Gastroesophageal sphincter (tissue), 4 donors: ENCODE results near the gene NUP188. TPM values are rescaled to one million over a fixed set of nuclear protein-coding genes. Genes with fewer than 3 reads are reported as not detected.

Experiments used
- ATAC-seq: fragments of 150-250 bp; one replicate; pipeline ENCODE4 v1.9.1; 2016; ENCODE audit warnings: mild to moderate bottlenecking, moderate library complexity
- H3K27ac ChIP-seq, 4 donors: fragments of 200-600 bp; sonication (generic) in 3 of 4; 1 replicate in 3 of 4; 2 replicates in 1 of 4; pipeline ENCODE4 v1.5.1; 2016 to 2019
- H3K27me3 ChIP-seq: fragments of 200-600 bp; sonication (generic); one replicate; pipeline ENCODE4 v1.5.1; 2019
- H3K36me3 ChIP-seq, 2 donors: fragments of 200-600 bp; sonication (generic); one replicate each; pipeline ENCODE4 v1.5.1; 2019; ENCODE audit warnings: control low read depth in 1 of 2
- H3K4me1 ChIP-seq, 3 donors: fragments of 200-600 bp; sonication (generic); 1 replicate in 2 of 3; 2 replicates in 1 of 3; pipeline ENCODE4 v1.5.1; 2016 to 2019; ENCODE audit warnings: control low read depth in 2 of 3
- H3K4me3 ChIP-seq, 2 donors: fragments of 200-600 bp; sonication (generic); one replicate each; pipeline ENCODE4 v1.5.1; 2019; ENCODE audit warnings: mild to moderate bottlenecking in 1 of 2, moderate library complexity in 1 of 2
- H3K9me3 ChIP-seq, 3 donors: fragments of 200-600 bp; sonication (generic); one replicate each; pipeline ENCODE4 v1.5.1; 2017 to 2019; ENCODE audit warnings: control low read depth in 2 of 3
- EP300 ChIP-seq: sonication (generic); formaldehyde crosslinking; IDR thresholded peaks from one replicate; pipeline ENCODE4 v1.6.1; 2017; ENCODE audit warnings: antibody characterized with exemption, mild to moderate bottlenecking
- POLR2A ChIP-seq, 2 donors: fragments of 450-650 bp; IDR thresholded peaks; one replicate each; pipeline ENCODE4 v1.6.1; 2017; ENCODE audit warnings: antibody characterized with exemption in 2 of 2, mild to moderate bottlenecking in 2 of 2, moderate library complexity in 1 of 2
- POLR2AphosphoS5 ChIP-seq: sonication (generic); formaldehyde crosslinking; IDR thresholded peaks from one replicate; pipeline ENCODE4 v1.6.1; 2017; ENCODE audit warnings: antibody characterized with exemption
- WGBS, 2 donors: methylation state at CpG; one replicate each; pipeline ENCODE4 v1.1.5; 2018; ENCODE audit warnings: low coverage in 1 of 2; 5-methylcytosine and 5-hydroxymethylcytosine counted together
- total RNA-seq, 4 donors: library from RNA; depleted of rRNA; stranded (reverse); fragments of >200 nt; gene quantifications; one replicate each; pipeline ENCODE4 v1.1.0, GENCODE V29; 2016
- TF ChIP-seq, protein P1 (sequence below), 4 experiments: fragments of 200-600 bp in 2 of 4; fragments of 450-650 bp in 2 of 4; sonication (generic) in 1 of 4; IDR thresholded peaks; one replicate each; pipeline ENCODE4 v1.5.1; 2017 to 2019; ENCODE audit warnings: antibody characterized with exemption in 4 of 4, mild to moderate bottlenecking in 2 of 4, moderate library complexity in 2 of 4

The NUP188 gene
- total RNA-seq, 4 donors from 2014 or later = 18.6 to 32.7 (median 29.1) TPM

DNA sequence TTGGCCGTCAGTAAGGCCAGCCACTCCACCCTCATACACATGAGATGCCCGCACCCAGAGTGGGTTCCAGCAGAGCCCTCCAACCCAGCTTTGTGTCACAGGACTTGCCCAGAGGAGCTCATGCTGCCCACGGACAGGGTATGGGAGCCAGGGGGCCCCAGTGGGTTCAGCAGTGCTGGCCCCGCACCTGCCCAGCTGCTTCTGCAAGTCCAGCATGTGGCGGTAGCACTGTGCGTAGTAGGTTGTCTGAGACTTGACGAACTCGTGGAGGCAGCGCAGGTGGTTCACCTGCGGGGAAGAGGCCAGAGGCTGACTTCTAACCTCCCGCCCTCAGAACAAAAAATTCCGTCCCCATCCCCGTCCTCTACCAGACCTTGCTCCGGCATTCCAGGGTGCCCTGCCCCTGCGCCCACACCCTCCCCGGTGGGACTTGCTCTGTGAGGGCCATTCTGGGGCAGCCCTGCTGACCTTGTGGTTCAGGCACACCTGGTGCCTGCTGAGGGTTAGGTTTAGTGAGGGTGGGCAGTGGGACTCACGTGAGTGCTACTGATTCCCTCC, 62.2 kb downstream of the NUP188 start:
- Histone ChIP-seq H3K36me3 (peaks cover 0 to 94% of the 10 kb centered on the region in 2 donors), H3K4me3 (no peak overlapping the region), H3K4me1 (peaks cover 0 to 21% (median 7%) of the 10 kb centered on the region in 3 donors), H3K9me3 (no peaks in the 10 kb centered on the region), H3K27me3 (no peaks in the 10 kb centered on the region), H3K27ac (no peak overlapping the region)
- TF ChIP-seq POLR2AphosphoS5 (no peak), EP300 (no peak), POLR2A (IDR thresholded peaks at IDR 0.05) (no peak)
- TF ChIP-seq, protein P1, sequence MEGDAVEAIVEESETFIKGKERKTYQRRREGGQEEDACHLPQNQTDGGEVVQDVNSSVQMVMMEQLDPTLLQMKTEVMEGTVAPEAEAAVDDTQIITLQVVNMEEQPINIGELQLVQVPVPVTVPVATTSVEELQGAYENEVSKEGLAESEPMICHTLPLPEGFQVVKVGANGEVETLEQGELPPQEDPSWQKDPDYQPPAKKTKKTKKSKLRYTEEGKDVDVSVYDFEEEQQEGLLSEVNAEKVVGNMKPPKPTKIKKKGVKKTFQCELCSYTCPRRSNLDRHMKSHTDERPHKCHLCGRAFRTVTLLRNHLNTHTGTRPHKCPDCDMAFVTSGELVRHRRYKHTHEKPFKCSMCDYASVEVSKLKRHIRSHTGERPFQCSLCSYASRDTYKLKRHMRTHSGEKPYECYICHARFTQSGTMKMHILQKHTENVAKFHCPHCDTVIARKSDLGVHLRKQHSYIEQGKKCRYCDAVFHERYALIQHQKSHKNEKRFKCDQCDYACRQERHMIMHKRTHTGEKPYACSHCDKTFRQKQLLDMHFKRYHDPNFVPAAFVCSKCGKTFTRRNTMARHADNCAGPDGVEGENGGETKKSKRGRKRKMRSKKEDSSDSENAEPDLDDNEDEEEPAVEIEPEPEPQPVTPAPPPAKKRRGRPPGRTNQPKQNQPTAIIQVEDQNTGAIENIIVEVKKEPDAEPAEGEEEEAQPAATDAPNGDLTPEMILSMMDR (IDR thresholded peaks at IDR 0.05) = no peak
- ATAC-seq = no peak
- WGBS, 2 donors = 92 to 97% methylated on average over 6 to 7 of the region's 17 CpGs

DNA sequence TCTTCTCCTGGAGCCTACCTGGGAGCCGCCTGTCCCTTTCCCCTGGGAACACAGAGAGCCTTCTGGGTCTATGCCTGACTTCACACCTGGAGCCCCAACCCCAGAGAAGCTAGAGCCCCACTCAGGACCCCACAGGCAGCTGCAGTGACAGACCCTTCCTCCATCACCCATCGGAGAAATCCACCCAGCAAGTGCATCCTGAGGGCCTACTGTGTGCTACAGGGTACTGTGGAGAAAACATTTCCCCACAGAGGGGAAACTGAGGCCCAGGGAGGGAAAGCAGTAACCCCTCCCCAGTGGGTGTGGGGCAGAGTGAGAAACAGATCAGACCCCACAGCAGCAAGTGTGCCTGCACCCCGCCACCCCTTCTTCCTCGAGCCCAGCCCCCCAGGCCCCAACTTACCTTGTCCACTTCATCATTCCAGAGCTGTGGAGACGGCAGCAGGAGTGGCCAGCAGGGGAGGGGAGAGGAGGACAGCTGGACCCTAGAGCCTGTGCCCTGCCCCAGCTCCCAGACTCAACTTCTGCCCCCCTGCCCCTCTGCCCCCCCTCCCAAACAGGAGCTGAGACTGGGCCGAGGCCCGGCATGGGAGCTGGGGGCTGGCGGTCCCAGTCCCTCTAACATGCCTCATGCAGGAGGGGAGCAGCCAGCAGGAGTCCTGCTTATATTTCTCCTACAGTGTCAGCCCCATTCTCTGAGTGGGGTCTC, 62.9 kb downstream of the NUP188 start:
- Histone ChIP-seq H3K36me3 (peaks cover 0 to 94% of the 10 kb centered on the region in 2 donors), H3K27me3 (no peaks in the 10 kb centered on the region), H3K4me1 (peaks cover 0 to 21% (median 7%) of the 10 kb centered on the region in 3 donors), H3K4me3 (no peak overlapping the region), H3K9me3 (no peaks in the 10 kb centered on the region), H3K27ac (no peak overlapping the region)
- no peak for TF ChIP-seq EP300
- TF ChIP-seq POLR2A (IDR thresholded peaks at IDR 0.05) = no peak
- no peak for TF ChIP-seq POLR2AphosphoS5
- TF ChIP-seq, protein P1 (IDR thresholded peaks at IDR 0.05) = no peak
- ATAC-seq = no peak
- WGBS, 2 donors = no CpG with 5 or more reads among the region's 8 CpGs

DNA sequence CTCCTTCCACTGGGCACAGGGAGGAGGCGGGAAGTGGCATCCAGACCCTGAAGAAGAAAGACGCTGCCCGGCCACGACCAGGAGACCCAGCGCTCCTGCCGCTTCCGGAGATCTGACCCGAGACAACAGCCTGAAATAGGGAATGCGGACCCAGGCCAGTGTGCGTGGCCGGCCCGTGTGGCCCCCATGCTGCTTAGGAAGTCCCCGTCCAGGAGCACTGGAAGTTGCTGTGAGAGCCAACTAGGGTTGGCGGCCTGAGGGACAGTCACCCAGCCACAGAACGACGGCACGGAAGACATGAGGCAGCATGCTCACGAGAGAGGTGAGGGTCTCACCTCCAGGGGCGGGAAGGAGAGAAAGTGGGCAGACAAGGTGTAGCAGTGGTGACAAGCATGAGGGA, 63.7 kb downstream of the NUP188 start:
- Histone ChIP-seq H3K27ac (no peak overlapping the region), H3K4me3 (no peak overlapping the region), H3K27me3 (no peaks in the 10 kb centered on the region), H3K4me1 (peaks cover 0 to 21% (median 7%) of the 10 kb centered on the region in 3 donors), H3K9me3 (no peaks in the 10 kb centered on the region), H3K36me3 (peaks cover 0 to 92% of the 10 kb centered on the region in 2 donors)
- no peak for ATAC-seq
- TF ChIP-seq POLR2A (IDR thresholded peaks at IDR 0.05) (no peak), POLR2AphosphoS5 (no peak), EP300 (no peak)
- TF ChIP-seq, protein P1 (IDR thresholded peaks at IDR 0.05) = no peak
- no CpG with 5 or more reads among the region's 19 CpGs for WGBS, 2 donors

DNA sequence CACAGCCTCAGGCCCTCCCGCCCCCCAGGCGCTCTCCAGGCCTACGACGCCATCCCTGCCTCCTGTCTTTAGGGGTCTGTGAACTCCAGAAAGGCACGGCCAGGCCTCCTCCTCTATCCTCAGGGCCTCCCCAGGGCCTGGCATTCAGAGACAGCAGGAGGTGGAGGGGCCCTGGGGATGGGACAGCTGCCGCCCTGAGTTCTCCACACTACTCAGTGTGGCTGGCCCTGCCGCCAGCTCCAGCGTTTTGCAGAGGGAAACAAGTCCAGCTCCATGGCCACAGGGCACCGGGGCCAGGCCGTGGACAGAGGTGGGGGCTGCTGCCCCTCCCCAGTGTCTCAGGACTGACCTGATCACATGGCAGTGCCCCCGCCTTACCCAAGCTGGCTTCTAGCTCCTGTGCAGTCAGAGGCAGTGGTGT, 64.3 kb downstream of the NUP188 start:
- Histone ChIP-seq H3K4me1 (peaks cover 0 to 16% (median 7%) of the 10 kb centered on the region in 3 donors), H3K9me3 (no peaks in the 10 kb centered on the region), H3K36me3 (peaks cover 0 to 87% of the 10 kb centered on the region in 2 donors), H3K27ac (no peak overlapping the region), H3K27me3 (no peaks in the 10 kb centered on the region), H3K4me3 (no peak overlapping the region)
- 70% methylated on average over 2 of the region's 11 CpGs; no CpG with 5 or more reads in 1 of the 2 donors for WGBS, 2 donors
- TF ChIP-seq POLR2A (IDR thresholded peaks at IDR 0.05) (no peak), POLR2AphosphoS5 (no peak), EP300 (no peak)
- TF ChIP-seq, protein P1 (IDR thresholded peaks at IDR 0.05) = no peak
- no peak for ATAC-seq

DNA sequence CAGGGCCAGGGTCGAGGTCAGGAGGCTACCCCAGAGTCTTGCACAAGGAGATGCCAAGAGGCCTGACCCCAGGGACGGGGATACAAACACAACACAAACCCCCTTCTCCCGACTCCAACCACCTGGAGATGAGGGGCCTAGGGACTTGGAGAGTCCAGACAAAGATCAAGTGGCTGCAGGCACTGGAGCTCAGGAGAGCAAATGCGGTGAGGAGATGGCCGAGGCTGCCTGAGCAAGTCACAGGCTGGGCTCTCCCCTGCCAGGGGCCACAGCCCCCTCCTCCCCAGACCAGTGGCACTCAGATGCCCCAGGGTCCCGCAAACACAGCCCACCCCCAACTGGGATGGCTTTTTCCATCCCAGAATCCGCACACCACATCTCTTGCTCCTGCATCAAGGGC, 64.8 kb downstream of the NUP188 start:
- peaks cover 0 to 10% (median 1%) of the 10 kb centered on the region in 3 donors for H3K4me1 ChIP-seq
- H3K27ac ChIP-seq = no peak overlapping the region
- no peaks in the 10 kb centered on the region for H3K27me3 ChIP-seq
- no peak for TF ChIP-seq POLR2AphosphoS5
- TF ChIP-seq, protein P1 (IDR thresholded peaks at IDR 0.05) = no peak
- TF ChIP-seq EP300 = no peak
- TF ChIP-seq POLR2A (IDR thresholded peaks at IDR 0.05) = no peak
- no peak for ATAC-seq
- no peaks in the 10 kb centered on the region for H3K9me3 ChIP-seq
- 100% methylated on average over 1 of the region's 7 CpGs for WGBS, 2 donors
- no peak overlapping the region for H3K4me3 ChIP-seq
- peaks cover 0 to 91% of the 10 kb centered on the region in 2 donors for H3K36me3 ChIP-seq
